Measurements from ENCODE around the gene P2RY4. TPM values are rescaled to one million over a fixed set of nuclear protein-coding genes. Genes with fewer than 3 reads are reported as not detected.
"Not testable (repeated sequence)": the region's sequence is repeated elsewhere in the genome, so short reads cannot be mapped to it uniquely, and the experiment has no call there.

P2RY4 gene
- total and polyA plus RNA-seq, 10 donors: 0.06 to 1.8 (median 0.95) TPM; not detected in 1

- Histone ChIP-seq H3K4me3 (no peak overlapping the region), H3K9me3 (no peaks in the 10 kb centered on the region), H3K27me3 (replicated peaks in 1 of 7) (peaks cover 0 to 5% (median 0%) of the 10 kb centered on the region in 7 donors), H3K4me1 (no peaks in the 10 kb centered on the region), H3K36me3 (no peaks in the 10 kb centered on the region), H3K27ac (no peak overlapping the region)
- 66 to 100% (median 82%) methylated on average over 2 of the region's 2 CpGs for WGBS, 5 donors
- TF ChIP-seq, protein P1, sequence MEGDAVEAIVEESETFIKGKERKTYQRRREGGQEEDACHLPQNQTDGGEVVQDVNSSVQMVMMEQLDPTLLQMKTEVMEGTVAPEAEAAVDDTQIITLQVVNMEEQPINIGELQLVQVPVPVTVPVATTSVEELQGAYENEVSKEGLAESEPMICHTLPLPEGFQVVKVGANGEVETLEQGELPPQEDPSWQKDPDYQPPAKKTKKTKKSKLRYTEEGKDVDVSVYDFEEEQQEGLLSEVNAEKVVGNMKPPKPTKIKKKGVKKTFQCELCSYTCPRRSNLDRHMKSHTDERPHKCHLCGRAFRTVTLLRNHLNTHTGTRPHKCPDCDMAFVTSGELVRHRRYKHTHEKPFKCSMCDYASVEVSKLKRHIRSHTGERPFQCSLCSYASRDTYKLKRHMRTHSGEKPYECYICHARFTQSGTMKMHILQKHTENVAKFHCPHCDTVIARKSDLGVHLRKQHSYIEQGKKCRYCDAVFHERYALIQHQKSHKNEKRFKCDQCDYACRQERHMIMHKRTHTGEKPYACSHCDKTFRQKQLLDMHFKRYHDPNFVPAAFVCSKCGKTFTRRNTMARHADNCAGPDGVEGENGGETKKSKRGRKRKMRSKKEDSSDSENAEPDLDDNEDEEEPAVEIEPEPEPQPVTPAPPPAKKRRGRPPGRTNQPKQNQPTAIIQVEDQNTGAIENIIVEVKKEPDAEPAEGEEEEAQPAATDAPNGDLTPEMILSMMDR (IDR thresholded peaks at IDR 0.05 in 8 of 11, conservative IDR thresholded peaks at IDR 0.05 in 3 of 11): no peak
- TF ChIP-seq POLR2A (IDR thresholded peaks at IDR 0.05) (no peak), POLR2AphosphoS5 (IDR thresholded peaks at IDR 0.05) (no peak)
- intact Hi-C loops (cut with DNase I; ENCODE audit: low total_unique reads): no loop called here
- no peak for DNase-seq
Observed at GRCh38 chrX:70226687-70227086, 33.3 kb downstream of the P2RY4 start.

GRCh38 chrX:70226048-70226447, 34.0 kb downstream of the P2RY4 start:
- TF ChIP-seq POLR2AphosphoS5 (IDR thresholded peaks at IDR 0.05): no peak
- no peak for TF ChIP-seq POLR2A (IDR thresholded peaks at IDR 0.05)
- TF ChIP-seq, protein P1 (IDR thresholded peaks at IDR 0.05 in 8 of 11, conservative IDR thresholded peaks at IDR 0.05 in 3 of 11): no peak
- intact Hi-C loops (cut with DNase I; ENCODE audit: low total_unique reads): no loop called here
- no peak for DNase-seq
- H3K27ac ChIP-seq: no peak overlapping the region
- H3K9me3 ChIP-seq: no peaks in the 10 kb centered on the region
- no peak overlapping the region for H3K4me3 ChIP-seq
- H3K27me3 ChIP-seq (replicated peaks in 1 of 7): peaks cover 0 to 5% (median 0%) of the 10 kb centered on the region in 7 donors
- H3K4me1 ChIP-seq: no peaks in the 10 kb centered on the region
- H3K36me3 ChIP-seq: no peaks in the 10 kb centered on the region

DNA sequence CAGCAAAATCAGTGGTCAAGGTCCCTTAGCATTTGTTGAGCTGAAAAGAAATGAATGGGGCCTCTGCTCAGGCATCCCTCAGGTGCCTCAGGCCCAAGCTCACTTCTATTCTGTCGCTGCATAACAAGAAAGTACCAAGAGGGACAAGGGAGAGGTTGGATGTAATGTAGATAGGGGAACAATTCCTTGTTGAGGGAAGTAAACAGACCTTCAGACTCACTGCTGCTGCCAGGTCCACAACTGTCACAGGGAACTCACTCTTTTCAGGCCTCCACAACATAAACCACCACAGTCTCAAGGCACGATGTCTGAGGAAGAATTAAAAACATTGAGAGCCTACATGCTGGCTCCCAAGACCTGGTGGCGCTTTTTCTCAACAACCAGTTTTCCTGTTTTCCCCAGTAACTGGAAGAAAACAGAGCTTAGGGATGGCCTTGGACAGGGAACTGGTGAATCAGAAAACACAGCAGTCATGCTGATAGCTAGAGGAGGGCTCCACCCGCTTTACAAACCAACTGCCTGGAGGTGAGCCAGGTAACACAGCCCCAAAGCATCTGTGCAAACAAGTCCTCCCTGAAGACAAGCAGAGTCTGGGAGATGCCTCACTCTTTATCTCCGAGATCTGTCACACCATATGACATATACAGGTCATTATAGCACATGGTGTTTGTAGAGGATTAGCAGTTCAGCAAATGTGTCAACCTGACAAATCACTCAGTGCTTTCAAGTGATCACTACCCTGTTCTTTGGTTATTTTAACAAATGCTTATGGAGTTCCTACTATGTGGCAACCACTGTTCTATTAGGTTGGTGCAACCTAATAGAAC, 39.9 kb downstream of the P2RY4 start:
- intact Hi-C loops (cut with DNase I; ENCODE audit: low total_unique reads): no loop called here

GRCh38 chrX:70209570-70209969, 50.4 kb downstream of the P2RY4 start:
- H3K36me3 ChIP-seq; intact Hi-C loops (cut with DNase I; ENCODE audit: low total_unique reads); H3K4me3 ChIP-seq; H3K27ac ChIP-seq; H3K9me3 ChIP-seq; H3K27me3 ChIP-seq (replicated peaks in 1 of 7); H3K4me1 ChIP-seq; DNase-seq: not testable (repeated sequence)
- WGBS, 5 donors: 54 to 77% (median 62%) methylated on average over 6 of the region's 6 CpGs

More for the DNA sequence above, 39.9 kb downstream of the P2RY4 start:
- no peak overlapping the region for H3K4me3 ChIP-seq
- no peak for TF ChIP-seq POLR2AphosphoS5 (IDR thresholded peaks at IDR 0.05)
- TF ChIP-seq, protein P1 (IDR thresholded peaks at IDR 0.05 in 8 of 11, conservative IDR thresholded peaks at IDR 0.05 in 3 of 11): no peak
- TF ChIP-seq POLR2A (IDR thresholded peaks at IDR 0.05): no peak
- no peaks in the 10 kb centered on the region for H3K36me3 ChIP-seq
- H3K4me1 ChIP-seq: no peaks in the 10 kb centered on the region
- DNase-seq: no peak
- peak overlapping the region in 1 of 8 donors; percentile 30 for H3K27ac ChIP-seq
- WGBS, 5 donors: 65 to 84% (median 80%) methylated on average over 5 of the region's 5 CpGs
- peaks cover 0 to 22% (median 0%) of the 10 kb centered on the region in 7 donors for H3K27me3 ChIP-seq (replicated peaks in 1 of 7)
- no peaks in the 10 kb centered on the region for H3K9me3 ChIP-seq
